Uterus (tissue), 4 donors: ENCODE data around the gene ATP6V0E1. TPM values are rescaled to one million over a fixed set of nuclear protein-coding genes. Genes with fewer than 3 reads are reported as not detected.
A peak's percentile ranks its signal among the peaks of the same experiment; 100 is the strongest.

Experiments used
- DNase-seq, 2 donors: peaks; one replicate each; pipeline ENCODE4 v3.0.0-alpha.2; 2019 to 2020
- H3K27ac ChIP-seq, 2 donors: fragments of 200-600 bp; sonication (generic); 1 replicate in 1 of 2; 2 replicates in 1 of 2; pipeline ENCODE4 v1.5.1; 2016 to 2018
- H3K27me3 ChIP-seq, 2 donors: fragments of 200-600 bp; sonication (generic); one replicate each; pipeline ENCODE4 v1.5.1; 2018 to 2019; ENCODE audit warnings: control low read depth in 1 of 2
- H3K36me3 ChIP-seq, 2 donors: fragments of 200-600 bp; sonication (generic); one replicate each; pipeline ENCODE4 v1.5.1; 2019; ENCODE audit warnings: control low read depth in 1 of 2
- H3K4me1 ChIP-seq, 2 donors: fragments of 200-600 bp; sonication (generic); one replicate each; pipeline ENCODE4 v1.5.1; 2018 to 2019; ENCODE audit warnings: control low read depth in 1 of 2
- H3K4me3 ChIP-seq, 2 donors: fragments of 200-600 bp; sonication (generic); 1 replicate in 1 of 2; 2 replicates in 1 of 2; pipeline ENCODE4 v1.5.1; 2018 to 2019; ENCODE audit warnings: mild to moderate bottlenecking in 1 of 2
- H3K9me3 ChIP-seq, 2 donors: fragments of 200-600 bp; sonication (generic); one replicate each; pipeline ENCODE4 v1.5.1; 2019; ENCODE audit warnings: control low read depth in 1 of 2
- POLR2A ChIP-seq, 2 donors: fragments of 450-650 bp; IDR thresholded peaks; one replicate each; pipeline ENCODE4 v1.6.1; 2016; ENCODE audit warnings: antibody characterized with exemption in 2 of 2, mild to moderate bottlenecking in 1 of 2, moderate library complexity in 1 of 2
- intact Hi-C: fragments of 100-400 bp; cut with DNase I; formaldehyde crosslinking; loops from one replicate; pipeline ENCODE4 v1.15.1; 2023; ENCODE audit warnings: low total_unique reads
- total RNA-seq, 4 donors: library from RNA; depleted of rRNA in 3 of 4; stranded (reverse); fragments of >200 nt in 3 of 4; gene quantifications; one replicate each; pipeline versions ENCODE4 v1.1.0 to v1.2.4, GENCODE V29; 2014 to 2023
- TF ChIP-seq, protein P1 (sequence below), 4 experiments: fragments of 200-600 bp in 2 of 4; fragments of 450-650 bp in 2 of 4; sonication (generic) in 2 of 4; IDR thresholded peaks; one replicate each; pipeline ENCODE4 v1.5.1; 2016 to 2019; ENCODE audit warnings: antibody characterized with exemption in 4 of 4, mild to moderate bottlenecking in 2 of 4, moderate library complexity in 1 of 4
- donor health status: DM: yes; HTN: yes; CAD: no.

ATP6V0E1 gene
- total RNA-seq, 4 donors from 2014 or later = 75.6 to 159 (median 137) TPM

DNA sequence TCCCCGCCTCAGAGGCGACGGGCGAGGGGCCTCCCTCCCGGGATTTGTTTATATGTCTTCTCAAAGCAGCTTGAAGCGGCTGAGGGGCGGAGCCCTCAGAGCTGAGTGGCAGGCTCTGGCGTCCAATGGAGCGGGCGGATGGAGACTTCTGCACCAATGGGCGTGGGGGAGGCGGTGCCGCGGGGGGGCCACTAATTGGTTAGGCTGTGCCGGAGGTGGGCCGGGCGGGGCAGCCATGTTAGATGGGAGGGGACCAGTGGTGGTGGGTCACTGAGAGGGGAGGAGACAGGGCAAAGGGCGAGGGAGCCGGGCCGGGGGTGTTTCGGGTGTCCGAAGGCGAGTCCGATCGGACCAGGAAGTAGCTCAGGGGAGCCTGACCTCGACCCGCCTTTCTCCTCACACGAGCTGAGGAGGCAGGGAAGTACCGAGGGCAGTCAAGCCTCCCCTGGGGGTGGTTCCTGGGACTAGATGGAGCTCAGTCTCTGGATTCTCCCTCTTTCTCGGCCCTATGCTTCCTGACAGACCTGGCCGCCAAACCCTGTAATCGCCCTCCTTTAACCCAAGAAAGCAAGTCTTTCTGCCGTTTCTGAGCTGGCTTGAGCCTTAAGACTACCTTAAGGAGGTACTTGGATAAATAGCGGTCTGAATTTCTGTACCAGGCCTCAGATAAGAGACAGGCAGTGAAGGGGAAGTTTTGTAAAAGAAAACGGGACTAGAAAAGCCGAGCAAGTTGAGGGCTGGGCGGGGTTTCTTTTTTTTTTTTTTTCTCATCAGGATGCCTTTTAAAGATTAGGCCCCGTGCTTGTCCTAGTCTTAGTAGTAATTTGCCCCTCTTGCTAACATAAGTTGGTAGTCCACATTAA is 73.7 kb downstream of the ATP6V0E1 start:
- H3K27ac ChIP-seq = peak overlapping the region; percentile 94 to 99
- intact Hi-C loops = loop anchor here (10.0 kb wide), 1 partner anchor 72 kb away; the partner anchor contains the start of gene ATP6V0E1
- H3K9me3 ChIP-seq = no peaks in the 10 kb centered on the region
- H3K36me3 ChIP-seq = no peaks in the 10 kb centered on the region
- peak in 1 of 2 donors; percentile 40 for TF ChIP-seq POLR2A (IDR thresholded peaks at IDR 0.05)
- TF ChIP-seq, protein P1, sequence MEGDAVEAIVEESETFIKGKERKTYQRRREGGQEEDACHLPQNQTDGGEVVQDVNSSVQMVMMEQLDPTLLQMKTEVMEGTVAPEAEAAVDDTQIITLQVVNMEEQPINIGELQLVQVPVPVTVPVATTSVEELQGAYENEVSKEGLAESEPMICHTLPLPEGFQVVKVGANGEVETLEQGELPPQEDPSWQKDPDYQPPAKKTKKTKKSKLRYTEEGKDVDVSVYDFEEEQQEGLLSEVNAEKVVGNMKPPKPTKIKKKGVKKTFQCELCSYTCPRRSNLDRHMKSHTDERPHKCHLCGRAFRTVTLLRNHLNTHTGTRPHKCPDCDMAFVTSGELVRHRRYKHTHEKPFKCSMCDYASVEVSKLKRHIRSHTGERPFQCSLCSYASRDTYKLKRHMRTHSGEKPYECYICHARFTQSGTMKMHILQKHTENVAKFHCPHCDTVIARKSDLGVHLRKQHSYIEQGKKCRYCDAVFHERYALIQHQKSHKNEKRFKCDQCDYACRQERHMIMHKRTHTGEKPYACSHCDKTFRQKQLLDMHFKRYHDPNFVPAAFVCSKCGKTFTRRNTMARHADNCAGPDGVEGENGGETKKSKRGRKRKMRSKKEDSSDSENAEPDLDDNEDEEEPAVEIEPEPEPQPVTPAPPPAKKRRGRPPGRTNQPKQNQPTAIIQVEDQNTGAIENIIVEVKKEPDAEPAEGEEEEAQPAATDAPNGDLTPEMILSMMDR (IDR thresholded peaks at IDR 0.05) = peak in 1 of 4 experiments; percentile 39
- DNase-seq = peak; percentile 98
- no peaks in the 10 kb centered on the region for H3K27me3 ChIP-seq
- peak overlapping the region; percentile 91 to 93 for H3K4me3 ChIP-seq
- H3K4me1 ChIP-seq = no peaks in the 10 kb centered on the region

DNA sequence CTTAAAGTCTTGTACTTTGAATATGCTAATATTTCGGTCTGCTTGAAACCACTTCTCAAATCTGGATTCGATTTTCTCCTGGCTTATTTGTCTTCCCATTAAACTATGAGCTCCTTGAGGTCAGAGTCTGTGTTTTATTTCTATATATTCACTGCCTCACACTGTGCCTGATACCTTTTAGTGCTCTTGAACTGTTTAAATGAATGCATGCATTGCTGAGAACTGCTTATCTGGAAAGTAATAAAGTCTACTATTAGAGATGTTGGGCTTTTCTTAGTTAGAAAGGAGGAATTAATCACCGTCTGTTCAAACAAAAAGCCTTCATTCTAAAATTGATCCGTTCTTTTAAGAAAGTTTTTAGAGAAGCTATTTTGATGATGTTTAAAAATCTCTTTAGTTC is 78.6 kb downstream of the ATP6V0E1 start:
- no peak for DNase-seq
- intact Hi-C loops = no loop called here

DNA sequence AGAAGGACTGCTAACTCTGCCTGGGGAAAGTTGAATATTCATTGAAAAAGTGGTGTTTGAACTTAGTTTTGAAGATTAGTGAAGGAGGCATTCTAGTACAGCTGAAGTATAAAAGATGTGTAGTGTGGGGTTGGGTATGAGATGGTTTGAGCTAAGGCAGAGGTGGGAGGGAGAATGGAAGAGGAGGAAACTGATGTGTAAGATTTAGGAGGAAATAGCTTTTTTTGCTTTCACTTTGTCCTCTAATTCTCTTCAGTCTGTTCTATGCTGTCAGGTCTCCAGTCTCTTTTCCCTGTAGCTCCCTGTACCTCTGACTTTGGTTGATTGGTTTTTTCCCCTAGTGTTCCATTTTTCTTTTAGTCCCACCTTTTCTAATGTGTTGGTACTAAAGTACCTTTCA is 81.6 kb downstream of the ATP6V0E1 start:
- no peak overlapping the region for H3K4me3 ChIP-seq
- H3K9me3 ChIP-seq = no peaks in the 10 kb centered on the region
- H3K27ac ChIP-seq = no peak overlapping the region
- H3K4me1 ChIP-seq = no peaks in the 10 kb centered on the region
- no peak for DNase-seq
- no peaks in the 10 kb centered on the region for H3K36me3 ChIP-seq
- H3K27me3 ChIP-seq = no peaks in the 10 kb centered on the region
- intact Hi-C loops = no loop called here
- TF ChIP-seq POLR2A (IDR thresholded peaks at IDR 0.05) = no peak
- TF ChIP-seq, protein P1 (IDR thresholded peaks at IDR 0.05) = no peak

More for the DNA sequence above, 78.6 kb downstream of the ATP6V0E1 start:
- H3K27ac ChIP-seq = no peak overlapping the region
- no peak for TF ChIP-seq POLR2A (IDR thresholded peaks at IDR 0.05)
- TF ChIP-seq, protein P1 (IDR thresholded peaks at IDR 0.05) = no peak
- H3K4me1 ChIP-seq = no peaks in the 10 kb centered on the region
- H3K27me3 ChIP-seq = no peaks in the 10 kb centered on the region
- no peaks in the 10 kb centered on the region for H3K9me3 ChIP-seq
- H3K4me3 ChIP-seq = no peak overlapping the region
- H3K36me3 ChIP-seq = no peaks in the 10 kb centered on the region

DNA sequence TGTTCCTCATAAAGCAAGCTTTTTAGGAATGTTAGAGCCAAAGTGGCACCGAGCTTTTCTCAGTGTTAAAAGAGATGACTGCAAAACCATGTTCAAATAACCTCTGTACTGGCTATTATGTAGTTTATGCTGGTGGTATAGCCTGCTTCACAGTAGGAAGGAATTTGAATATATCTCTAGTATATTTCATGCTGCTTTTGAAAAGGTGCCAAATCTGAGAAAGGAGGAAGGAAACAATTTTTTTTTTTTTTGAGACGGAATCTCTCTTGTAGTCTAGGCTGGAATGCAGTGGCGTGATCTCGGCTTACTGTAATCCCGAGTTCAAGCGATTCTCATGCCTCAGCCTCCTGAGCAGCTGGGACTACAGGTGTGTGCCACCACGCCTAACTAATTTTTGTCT is 86.1 kb downstream of the ATP6V0E1 start:
- TF ChIP-seq, protein P1 (IDR thresholded peaks at IDR 0.05) = no peak
- no peak for TF ChIP-seq POLR2A (IDR thresholded peaks at IDR 0.05)
- H3K9me3 ChIP-seq = no peaks in the 10 kb centered on the region
- no peaks in the 10 kb centered on the region for H3K36me3 ChIP-seq
- H3K27ac ChIP-seq = no peak overlapping the region
- no peak for DNase-seq
- H3K4me3 ChIP-seq = no peak overlapping the region
- no peaks in the 10 kb centered on the region for H3K4me1 ChIP-seq
- no peaks in the 10 kb centered on the region for H3K27me3 ChIP-seq
- intact Hi-C loops = no loop called here

DNA sequence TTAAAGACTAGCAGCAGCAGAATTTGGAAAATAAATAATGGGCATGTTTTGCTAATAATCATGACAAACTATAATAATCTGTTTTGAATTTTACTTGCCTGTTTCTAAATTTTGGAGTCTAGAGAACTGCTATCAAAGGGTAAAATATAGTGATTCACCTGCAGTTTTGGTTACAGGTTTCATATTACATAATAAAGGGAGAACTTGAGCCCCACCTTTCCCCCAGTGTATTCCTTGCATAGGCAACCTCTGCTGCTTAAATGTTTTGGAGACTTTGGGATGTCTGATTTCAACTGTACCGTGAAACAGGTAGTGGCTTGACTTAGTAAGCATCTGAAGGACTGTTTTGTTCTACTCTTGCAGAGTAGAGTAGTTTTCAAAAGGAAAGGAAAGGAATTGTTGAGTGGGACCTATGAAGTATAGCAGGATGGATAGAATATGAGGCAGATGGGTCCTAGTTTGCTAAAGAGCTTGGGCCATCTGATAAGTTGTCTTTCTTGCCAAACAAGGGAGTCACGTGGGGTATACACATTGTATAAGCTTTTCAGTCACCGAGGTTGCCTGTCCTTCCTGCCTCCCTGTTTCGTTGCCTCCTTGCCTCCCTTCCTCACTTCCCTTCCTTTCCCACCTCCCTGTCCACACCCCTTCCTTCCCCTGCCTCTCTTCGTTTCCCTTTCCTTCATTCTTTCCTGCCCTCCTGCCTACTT is 91.7 kb downstream of the ATP6V0E1 start:
- TF ChIP-seq, protein P1 (IDR thresholded peaks at IDR 0.05) = no peak
- TF ChIP-seq POLR2A (IDR thresholded peaks at IDR 0.05) = no peak

More for the DNA sequence above, 91.7 kb downstream of the ATP6V0E1 start:
- intact Hi-C loops = no loop called here
- DNase-seq = no peak
- no peaks in the 10 kb centered on the region for H3K4me1 ChIP-seq
- no peak overlapping the region for H3K27ac ChIP-seq
- H3K27me3 ChIP-seq = no peaks in the 10 kb centered on the region
- no peaks in the 10 kb centered on the region for H3K36me3 ChIP-seq
- H3K9me3 ChIP-seq = no peaks in the 10 kb centered on the region
- H3K4me3 ChIP-seq = no peak overlapping the region
